Measurements from ENCODE around the gene SECTM1.

SECTM1 gene

DNA sequence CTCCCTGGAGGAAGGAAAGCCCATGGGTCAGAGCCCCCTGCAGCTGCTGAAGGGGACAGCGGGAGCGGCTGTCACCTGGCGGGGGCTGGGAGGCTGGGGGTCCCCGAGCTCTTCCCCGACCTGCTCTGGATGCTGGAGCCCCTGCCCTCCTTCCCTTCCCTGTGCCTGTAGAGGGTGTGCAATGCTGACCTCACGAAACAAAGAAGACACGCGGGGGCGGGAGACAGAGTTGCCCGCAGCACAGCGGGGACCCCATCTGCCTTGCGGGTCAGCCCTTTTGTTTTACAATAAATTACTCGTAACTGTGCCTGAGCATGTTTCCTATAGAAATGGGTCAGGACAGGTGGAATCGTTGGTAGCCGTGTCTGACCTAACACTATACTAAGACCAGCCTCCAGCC, 6.3 kb downstream of the SECTM1 start:
- no peak for DNase-seq

DNA sequence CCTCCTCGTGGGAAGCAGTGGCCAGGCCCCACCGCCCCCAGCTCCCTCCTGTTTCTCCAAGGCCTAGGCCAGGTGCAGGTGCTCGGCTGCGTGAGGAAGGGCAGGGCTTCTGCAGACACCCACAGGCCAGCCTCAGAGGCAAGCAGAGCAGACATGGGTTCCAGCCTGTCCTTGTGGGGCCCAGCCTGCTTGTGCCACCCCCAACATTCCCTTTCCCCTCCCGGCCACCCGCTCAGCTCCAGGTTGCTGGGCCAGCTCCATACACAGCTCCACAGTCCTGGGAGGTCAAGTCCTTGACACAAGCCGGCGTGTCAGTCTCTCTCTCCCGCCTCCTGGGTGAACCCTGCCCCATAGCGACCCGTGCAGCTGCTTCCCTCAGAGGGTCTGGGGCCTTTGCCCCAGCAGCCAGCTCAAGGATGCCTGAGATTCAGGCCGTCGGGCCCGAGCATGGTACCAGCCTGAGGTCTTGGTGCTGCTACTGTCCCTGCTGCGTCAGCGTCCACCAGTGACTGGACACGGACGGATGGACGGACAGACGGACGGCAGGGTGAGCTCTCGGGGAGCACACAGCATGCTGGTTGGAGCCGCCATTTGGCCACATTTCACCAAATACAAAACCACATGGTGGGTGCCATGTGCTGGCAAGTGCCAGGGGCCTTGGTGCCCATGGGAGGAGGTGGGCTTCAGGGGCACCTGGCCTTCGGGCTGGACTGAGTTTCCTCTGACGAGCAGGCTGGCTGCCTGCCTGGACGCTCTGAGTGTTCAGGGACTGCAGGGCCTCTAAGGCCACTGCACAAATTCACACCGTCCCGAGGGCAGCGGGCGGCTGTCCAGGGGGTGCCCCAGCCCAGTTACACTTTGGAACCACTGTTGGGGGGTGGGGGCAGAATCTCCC, 8.0 kb downstream of the SECTM1 start:
- DNase-seq: no peak

DNA sequence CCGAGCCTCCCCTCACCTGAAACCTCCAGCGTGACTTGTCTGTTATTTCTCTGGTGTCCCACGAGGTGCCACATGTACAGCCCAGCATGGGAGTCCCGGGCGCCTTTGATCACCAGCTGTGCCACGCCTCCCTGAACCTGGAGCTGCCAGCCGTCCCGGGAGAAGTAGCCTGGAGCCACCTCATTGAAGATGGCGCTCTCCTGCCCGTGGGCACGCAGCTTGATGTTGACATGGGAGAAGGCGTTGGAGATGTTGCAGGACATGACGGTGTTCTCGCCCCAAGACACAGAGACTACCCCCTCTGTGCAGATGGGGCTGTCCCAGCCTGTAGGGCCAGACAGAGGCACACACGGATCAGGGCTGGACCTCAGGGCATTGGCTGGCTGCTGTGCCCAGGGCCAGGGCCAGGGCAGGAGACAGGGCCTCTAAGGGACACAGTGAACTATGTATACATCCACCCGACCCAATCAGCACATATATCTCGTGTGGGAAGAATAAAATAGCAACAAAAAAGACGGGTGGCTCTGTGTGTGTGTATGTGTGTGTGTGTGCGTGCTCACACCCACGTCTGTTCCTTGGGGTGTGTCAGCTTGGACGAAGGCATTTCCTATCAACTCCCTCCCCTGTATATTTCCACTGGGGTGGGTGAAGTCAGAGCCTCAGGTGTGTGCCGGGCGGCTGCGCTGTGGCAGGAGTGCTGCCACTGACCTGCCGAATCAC, 8.8 kb downstream of the SECTM1 start:
- no peak for DNase-seq

DNA sequence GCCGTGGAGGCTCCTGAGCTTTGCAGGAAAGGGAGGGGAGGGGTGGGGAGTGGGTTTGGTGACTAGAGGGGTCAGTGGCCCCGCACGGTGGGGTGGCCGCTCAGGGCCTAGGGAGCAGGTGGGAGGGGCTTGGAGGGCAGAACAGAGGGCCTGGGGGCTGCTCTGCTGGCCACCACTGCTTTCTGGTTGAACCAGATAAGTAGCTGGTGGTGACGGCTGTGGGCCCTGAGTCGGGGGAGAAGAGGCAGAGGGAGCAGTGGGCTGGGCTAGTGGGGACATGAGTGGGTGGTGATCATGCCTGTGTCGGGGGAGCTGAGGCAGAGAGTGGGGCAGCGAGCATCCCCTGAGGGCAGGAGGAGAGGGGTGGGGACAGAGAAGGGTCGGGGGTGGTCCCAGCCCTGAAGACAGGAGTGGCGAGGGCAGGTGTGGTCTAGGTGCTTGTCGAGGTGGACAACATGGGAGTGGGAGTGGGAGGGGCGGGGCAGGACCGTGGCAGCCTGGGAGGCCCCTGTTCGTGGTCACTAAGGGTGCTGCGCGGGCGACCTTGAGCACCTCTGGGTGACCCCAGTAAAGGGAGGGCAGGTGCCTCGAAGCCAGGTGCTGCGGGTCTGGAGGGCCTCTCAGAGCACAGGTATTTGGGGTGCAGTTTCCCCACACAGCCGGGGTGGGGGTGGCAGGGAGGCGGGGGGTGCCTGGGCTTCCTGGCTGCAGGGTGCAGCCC, 9.9 kb downstream of the SECTM1 start:
- DNase-seq: no peak

DNA sequence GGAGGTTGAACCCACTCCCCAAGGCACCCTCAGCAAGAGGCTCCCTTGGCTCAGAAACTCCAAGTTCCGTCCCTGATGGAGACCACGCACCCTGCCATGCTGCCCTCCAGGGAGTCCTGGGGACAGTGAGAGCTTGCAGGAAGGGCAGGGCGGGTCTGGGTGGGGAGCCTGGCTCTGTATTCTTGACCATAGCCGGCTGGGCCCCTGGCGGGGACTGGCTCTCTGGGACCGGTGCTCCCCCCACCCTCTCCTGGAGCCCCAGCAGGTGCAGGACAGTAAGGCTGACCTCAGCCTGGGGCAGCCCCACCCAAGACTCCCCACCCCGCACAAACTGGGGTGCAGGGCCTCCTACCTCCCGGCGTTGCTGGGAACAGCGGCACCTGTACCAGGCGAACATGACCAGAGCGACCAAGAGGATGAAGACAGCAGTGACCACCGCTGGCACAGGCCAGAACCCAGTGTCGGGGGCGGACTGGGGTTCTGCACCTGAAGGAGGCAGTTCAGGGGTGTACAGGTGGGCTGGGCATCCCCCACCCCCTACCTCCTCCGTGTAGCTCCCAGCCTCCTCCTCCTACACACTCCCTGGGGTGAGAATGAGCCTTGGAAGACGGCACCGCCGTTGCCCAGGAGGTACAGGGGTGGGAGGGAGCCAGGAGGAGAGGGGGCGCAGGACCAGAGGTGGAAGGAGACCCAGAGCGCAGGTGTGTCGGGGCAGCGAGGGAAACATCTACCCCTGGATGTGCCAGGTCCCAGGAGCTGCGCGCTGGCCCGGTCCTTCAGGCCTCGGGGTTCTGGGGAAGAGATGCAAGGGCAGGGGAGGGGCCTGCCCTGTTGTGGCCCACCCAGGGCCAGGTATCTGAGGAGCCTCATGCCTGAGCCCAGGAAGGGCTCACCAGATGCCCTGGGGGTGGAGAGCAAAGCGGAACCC, 10.8 kb downstream of the SECTM1 start:
- DNase-seq: no peak

DNA sequence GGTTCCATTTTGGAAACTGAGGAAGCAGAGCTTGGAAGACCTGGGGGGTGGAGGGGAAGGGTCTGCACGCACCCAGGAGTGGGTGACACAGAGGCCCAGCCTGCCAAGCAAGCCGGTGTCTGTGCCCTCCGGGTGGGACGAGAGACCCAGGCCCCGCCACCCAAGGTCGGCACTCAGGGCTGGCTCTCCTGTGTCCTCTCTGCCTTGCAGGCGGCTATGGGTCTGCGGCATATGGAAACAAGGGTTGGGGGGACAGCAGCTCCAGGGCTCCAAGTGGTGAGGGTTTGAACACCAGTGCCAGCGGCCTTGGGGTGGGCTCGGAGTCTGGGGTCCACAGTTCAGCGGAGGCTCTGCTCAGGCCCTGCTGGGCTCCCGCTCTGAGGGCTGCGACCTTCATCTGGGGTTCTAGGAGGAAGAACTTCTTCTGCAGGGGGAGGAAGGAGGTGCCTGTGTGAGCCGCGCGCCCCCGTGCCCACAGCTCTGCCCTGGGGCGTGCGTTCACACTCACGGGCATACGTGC, 11.6 kb downstream of the SECTM1 start:
- no peak for DNase-seq

DNA sequence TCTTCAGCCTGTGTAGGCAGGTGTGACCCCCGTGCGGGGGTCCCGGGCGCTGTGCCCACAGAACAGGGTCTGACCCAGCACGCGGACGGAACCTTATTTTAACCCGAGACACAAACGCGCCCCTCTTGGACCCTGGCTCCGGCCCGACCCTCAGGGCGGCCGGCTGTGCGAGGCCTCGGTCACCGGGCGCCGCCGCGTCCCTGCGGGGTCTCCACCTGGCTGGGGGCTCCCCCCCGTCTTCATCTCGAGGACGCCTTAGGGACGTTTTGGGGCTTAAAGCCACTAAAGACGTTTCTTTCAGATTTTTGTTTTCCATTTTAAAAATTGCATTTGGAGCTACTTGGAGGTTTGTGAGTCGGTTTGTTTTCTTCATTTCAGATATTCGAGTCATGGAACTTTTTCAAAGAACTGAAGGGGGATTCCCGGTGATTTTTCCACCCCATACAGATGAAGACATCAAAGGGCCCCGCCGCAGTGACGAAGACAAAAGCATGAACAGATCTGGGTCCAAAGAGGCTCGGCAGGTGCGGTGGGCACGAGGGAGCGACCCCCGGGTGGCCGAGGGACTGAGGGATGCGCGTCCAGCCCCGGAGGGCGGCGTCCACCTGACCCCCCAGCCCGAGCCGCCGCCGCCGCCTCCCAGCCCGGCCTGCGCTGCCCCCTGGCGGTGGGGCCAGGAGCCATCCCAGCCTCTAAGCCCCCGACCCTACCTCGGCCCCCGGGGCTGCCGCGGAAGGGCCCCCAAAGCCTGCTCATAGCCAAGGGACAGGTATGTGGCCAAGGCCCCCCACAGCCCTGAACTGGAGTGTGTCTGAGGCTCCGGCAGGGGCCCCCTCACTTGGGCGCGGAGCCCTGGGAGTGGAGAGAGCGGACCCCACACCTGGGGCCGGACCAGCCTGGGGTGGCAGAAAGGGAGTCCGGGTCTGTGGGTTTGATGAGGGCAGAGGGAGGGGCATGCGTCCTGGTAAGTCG, 12.3 kb downstream of the SECTM1 start:
- peak; percentile 67 for DNase-seq

DNA sequence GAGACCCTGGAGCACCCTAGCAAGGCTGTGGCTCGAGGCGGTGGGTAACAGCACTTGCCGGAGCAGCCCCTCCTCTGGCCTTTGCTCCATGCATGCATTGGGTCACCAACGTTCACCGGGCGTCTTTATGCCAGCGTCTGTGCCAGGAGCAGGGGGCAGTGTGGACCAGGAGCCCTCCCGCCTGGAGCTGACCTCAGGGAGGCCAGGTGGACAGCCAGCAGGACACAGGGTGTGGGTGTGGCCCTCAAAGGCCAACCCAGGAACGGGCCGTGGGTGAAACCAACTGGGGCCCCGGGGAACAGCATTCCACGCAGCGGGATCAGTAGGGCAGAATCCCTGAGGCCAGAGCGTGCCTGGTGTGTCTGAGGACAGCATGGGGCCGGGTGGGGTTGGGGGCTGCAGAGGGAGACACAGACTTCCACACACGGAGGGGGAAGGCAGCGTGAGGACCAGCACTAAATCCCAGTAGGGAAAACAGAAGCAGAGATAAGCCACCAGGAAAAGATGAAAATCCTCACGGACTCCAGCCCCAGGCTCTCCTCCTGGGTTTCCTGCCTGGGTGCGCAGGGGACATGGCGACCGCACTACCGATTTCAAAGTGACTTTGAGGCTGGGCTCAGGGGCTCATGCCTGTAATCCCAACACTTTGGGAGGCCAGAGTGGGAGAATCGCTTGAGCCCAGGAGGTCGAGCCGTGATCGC, 13.3 kb downstream of the SECTM1 start:
- DNase-seq: no peak

DNA sequence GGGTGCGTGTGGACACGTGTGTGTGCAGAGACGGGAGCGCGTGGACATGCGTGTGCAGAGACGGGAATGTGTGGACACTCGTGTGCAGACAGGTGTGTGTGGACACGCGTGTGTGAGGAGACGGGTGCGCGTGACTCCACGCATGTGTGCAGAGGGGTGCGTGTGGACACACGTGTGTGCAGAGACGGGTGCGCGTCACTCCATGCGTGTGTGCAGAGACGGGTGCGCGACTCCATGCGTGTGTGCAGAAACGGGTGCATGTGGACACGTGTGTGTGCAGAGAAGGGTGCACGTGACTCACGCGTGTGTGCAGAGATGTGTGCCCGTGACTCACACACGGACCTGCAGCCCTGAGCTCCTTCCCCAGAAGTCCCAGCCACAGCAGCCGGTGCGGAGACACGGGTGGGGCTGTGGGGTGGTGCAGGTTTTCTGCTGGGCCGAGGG, 13.9 kb downstream of the SECTM1 start:
- DNase-seq: no peak

DNA sequence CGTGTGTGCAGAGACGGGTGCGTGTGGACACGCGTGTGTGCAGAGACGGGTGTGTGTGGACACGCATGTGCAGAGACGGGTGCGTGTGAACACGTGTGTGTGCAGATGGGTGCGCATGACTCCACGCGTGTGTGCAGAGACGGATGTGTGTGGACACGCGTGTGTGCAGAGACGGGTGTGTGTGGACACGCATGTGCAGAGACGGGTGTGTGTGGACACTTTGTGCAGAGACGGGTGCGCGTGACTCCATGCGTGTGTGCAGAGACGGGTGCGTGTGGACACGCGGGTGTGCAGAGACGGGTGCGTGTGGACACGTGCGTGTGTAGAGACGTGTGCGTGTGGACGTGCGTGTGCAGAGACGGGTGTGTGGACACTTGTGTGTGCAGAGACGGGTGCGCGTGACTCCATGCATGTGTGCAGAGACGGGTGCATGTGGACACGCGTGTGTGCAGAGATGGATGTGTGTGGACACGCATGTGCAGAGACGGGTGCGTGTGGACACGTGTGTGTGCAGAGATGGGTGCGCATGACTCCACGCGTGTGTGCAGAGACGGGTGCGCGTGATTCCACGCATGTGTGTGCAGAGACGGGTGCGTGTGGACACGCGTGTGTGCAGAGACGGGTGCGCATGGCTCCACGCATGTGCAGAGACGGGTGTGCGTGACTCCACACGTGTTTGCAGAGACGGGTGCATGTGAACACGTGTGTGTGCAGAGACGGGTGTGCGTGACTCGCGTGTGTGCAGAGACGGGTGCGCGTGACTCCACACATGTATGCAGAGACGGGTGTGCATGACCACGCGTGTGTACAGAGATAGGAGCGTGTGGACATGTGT, 14.6 kb downstream of the SECTM1 start:
- no peak for DNase-seq

DNA sequence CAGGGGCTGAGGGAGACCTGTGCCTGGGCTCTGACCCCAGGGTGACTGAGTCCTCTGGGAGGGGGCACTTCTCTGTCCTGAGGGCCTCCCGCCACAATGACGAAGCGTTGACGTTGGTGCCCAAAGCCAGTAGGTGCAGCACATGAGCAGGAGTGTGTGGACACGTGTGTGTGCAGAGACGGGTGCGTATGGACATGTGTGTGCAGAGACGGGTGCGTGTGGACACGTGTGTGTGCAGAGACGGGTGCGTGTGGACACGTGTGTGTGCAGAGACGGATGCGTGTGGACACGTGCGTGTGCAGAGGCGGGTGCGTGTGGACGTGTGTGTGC, 15.4 kb downstream of the SECTM1 start:
- no peak for DNase-seq

DNA sequence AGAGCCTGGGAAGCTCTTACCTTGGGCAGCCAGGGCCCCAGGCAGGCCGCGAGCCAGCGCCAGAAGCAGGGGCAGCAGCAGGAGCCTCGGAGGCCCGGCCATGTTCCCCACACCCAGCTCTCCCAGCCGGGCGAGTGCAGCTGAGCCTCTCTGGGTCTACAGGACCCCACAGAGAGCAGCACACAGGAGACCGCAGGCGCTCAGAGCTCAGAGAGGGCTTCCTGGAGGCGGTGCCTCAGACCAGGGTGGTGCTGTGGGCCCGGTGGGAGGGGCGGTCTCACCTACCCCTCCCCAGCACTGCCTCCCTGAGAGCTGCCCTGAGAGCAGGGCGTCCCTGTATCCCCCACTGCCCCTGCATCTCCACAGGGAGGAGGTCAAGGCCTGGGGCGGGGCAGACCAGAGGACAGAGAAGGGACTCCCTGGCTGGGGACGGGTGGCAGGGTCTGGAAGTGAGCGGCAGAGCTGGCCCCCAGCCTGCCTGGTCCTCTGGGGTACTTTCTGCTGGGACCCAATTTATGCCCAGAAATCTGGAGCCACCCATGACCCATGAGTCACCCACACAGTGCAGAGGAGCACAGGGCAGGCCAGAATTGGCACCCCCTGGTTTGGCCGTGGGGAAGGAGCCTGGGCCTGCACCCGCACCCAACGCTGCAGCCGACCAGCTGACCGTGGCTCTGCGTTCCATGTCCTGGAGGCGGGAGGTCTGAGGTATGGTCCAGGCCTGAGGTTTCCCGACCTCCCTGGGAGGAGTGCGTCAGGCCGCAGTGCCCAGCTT, 16.0 kb downstream of the SECTM1 start, which contains the start of gene CD7:
Gene CD7, minus strand, starts transcription at position 215 of the 775 bp plus-strand sequence. Its CDS starts 113 bp downstream, at position 102.
- peak; percentile 53 for DNase-seq

DNA sequence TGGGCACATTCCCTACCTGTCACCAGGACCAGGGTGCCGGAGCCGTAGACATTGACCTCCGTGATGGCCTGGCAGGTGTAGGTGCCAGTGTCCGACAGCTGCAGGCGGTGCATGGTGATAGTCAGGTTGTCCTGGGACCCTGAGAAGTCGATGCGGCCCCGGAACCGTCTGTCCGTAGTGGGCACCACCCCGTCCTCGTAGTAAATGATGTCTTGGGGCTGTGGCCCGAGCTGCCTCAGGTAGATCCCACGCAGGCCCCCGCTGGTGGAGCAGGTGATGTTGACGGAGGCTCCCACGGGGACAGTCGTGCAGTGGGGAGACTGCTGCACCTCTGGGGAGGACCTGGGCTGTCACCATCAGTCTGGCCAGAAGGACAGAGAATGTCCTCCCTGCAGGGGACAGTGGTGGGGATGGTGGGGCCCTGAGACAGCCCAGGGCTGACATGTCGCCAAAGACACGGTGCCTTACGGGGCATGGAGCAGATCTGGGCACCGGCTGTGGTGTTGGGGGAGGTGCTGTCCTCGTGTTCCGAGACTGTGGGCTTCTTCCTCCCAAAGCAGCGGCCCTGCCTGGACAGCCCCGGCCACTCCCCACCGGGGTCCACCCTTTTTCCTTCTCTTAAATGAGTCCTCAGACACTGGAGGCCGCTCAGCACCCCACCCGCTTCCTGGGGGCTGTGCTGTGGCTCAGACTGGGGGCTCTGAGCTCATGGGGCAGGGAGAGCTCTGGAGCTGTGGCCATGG, 16.7 kb downstream of the SECTM1 start:
- DNase-seq: no peak

DNA sequence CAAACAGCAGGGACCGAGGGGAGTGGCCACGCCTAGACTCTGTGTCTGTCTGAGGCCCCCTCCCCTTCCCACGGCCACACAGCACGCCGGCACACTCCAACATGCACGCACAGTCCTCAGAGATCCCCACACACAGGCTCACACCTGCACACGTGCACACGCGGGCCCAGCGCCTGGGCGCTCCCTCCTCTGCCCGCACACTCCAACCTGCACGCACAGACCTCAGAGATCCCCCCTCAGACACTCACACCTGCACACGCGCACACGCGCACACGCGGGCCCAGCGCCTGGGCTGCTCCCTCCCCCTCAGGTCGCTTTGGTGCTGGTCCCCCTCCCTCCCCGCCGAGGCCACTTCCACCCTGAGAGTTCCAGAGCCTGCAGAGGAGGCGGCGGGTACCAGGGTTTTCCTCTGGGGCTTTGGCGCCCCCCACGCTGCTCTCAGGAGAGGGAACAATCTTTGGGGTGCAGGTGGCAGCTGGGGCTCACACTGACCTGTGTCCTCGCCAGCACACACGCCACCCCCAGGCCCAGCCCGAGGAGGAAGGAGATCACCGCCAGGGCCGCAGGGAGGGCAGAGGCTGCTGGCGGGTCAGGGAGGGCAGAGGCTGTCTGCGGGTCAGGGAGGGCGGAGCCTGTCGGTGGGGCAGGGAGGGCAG, 17.7 kb downstream of the SECTM1 start:
- no peak for DNase-seq

DNA sequence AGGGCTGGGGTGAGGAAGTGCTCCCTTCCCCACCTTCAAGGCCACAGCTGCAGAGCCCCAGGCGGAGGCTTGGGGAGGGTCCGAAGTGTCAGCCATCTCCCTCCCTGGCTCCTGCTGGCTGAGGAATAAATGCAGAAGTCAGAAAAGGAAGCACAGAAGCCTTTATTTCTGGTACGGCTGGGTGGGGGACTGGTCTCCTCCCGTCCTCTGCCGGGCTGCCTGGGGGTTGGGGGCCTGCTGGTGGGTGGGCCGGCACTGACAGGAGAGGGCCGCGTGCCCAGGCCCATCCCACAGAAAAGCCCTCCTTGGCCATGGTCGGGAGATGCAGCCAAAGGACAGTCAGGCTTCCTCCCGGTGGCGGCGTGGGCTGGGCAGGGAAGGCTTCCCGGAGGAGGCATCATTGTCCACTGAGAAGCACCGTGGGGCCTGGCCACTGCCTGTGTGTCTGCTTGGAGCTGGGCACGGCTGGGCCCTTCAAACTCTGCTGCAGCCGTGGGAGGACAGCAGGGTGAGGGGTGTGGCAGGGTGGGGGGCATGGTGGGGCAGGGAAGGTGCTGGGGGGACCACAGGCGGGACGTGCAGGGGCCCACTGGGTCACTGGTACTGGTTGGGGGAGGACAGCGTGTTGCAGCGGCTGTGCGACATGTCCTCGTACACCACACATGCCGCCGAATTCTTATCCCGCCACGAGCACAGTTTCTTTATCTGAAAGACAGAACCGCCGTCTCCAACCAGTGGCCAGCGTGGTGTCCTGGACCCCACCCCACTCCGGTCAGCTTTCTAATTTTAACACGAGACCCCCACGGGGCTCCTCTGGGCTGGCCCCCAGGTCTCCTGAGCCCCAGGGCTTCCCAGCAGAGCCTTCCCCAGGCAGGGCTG, 18.6 kb downstream of the SECTM1 start:
- no peak for DNase-seq
